ENCODE results near the gene FCN1.

The FCN1 gene

DNA sequence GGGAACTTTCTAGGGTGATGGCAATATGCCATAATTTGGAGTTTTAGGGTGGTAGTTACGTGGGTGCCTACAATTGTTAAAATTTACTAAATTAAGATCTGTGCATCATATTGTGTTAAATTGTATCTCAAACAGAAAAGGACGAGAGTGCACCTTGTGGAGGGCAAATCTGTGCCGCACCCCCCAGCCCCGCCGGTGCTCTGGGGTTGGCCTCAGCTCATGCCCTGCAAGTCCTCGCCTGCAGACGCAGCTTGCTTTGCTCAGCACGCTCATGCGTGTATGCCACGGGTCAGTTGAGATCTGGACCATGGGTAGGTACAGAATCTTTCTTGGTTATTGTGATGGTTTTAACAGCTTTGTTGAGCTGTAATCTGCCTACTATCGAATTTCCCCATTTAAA lies 33.7 kb upstream of the FCN1 start:
- DNase-seq (ENCODE audit: low read depth in 3 of 3), result no peak

DNA sequence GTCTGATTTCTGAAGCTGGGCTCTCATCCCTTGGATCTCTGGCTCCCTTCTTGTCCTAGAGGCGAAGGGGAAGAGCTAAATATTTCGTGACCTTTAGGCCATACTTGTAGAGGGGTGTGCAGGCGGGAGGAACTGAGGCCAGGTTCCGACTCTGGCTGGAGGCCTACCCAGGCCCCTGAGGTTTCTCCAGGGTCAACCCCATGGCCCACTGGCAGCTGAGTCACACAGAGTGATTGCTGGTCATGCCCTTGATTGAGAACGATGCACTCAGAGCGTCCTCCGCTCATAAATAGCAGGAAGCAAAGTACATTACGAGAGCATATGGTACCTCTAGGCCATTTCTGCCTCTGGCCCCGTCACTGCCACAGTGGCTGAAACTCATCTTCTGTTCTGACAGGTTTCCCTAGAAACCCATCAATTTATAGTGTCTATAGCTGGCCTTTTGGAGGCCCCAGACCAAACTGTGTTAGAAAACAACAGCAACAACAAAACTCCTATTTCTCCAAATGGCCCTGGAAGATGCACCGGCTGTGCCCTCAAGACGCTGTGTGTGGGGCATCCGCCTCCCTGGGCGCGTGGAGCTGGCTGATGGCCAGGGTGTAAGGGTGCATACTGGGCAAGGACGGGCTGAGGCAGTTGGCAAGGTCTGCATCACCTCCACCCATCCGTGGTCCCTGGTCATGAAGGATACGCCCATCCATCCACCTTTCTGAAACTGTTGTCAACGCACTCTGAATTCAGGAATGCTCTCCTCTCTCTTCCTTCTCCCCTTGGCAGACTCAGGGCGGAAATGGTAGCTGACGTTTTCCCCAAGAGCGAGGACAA lies 32.9 kb upstream of the FCN1 start:
- DNase-seq (ENCODE audit: low read depth in 3 of 3), result no peak

DNA sequence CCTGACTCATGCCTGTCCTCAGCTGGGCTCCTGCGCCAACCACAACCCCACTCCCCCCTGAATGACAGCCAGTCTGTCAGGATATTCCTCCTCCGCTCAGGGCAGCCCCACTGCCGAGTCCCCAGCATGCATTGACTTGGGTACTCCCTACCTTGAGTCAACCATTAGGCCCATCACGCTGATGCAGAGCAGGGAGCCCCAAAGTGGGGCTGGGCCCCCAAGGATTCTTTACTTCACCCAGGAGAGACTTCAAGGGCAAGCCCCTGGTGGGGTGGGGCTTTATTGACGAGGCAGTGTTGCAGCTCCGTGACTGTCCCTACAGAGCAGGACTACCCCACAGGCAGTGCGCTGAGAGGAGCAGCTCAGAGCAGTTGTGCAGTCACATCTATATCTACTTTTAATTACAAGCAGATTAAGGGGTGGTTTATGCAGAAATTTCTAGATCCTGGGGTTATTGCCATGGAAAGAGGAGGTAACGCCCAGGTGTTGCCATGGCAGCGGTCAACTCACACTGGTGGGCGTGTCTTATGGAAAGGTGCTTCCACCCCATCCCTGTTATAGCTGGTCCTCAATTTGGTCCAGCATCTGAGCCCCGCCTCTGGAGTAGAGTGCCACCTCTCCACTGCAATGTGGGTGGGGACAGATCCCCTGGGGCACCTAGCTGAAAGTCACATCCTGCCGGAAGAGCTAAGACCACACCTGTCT lies 32.1 kb upstream of the FCN1 start:
- no peak for DNase-seq (ENCODE audit: low read depth in 3 of 3)

DNA sequence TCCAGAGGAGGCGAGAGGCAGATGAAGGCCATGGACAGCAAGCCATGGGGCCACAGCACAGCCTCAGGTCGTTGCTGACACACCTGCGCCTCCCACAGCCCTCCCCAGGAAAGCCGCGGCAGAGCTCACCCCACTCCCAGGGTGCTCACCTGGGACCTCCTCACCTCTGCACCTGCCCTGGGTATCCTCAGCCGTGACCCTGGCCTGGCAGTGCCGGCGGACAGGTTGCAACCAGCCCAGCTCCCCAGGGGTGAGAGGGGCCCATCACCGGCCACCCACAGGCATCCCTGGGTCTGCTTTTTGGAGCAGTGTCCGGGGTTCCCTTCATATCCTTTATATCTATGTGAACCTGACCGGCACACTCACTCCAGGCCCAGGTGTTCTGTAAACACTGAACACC lies 30.4 kb upstream of the FCN1 start:
- no peak for DNase-seq (ENCODE audit: low read depth in 3 of 3)

DNA sequence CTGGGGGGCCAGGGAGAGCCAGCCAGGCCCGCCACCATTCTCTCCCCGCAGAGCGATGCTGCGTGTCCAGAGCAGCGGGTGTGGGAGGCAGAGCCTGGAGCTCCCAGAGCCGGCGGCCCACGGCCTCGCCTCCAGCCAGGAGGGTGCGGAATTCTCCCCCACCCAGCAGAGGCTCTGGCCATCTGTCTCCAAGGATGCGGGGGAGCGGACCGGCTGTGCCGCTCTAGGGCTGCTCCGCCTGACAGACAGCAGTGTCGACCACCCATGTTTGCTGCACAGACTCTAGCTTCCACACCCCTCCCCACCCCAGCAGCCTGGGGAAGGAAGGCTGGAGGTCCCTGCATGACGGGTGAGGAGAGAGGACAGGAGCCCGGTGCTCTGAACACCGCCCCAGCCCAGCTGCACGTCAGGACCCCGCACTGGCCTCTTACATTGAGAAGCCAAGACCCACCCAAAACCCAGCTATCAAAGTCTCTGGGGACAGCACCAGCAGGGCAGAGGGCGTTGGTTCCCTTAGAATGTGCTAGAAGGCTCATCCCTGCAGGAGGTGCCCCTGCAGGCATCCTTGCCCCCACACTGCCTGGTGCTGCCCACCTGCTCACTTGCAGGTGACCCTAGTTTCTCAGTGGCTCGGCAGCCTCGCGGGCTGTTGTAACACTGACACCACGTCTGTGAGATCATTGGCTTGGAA lies 29.7 kb upstream of the FCN1 start:
- DNase-seq (ENCODE audit: low read depth in 3 of 3), result no peak

DNA sequence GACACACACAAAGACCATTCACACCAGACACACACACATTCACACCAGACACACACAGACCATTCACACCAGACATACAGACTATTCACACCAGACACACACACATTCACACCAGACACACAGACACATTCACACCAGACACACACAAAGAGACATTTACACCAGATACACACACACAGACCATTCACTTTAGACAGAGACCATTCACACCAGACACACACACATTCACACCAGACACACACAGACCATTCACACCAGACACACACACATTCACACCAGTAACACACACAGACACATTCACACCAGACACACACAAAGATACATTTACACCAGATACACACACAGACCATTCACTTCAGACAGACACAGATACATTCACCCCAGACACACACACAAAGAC lies 29.0 kb upstream of the FCN1 start:
- no peak for DNase-seq (ENCODE audit: low read depth in 3 of 3)

DNA sequence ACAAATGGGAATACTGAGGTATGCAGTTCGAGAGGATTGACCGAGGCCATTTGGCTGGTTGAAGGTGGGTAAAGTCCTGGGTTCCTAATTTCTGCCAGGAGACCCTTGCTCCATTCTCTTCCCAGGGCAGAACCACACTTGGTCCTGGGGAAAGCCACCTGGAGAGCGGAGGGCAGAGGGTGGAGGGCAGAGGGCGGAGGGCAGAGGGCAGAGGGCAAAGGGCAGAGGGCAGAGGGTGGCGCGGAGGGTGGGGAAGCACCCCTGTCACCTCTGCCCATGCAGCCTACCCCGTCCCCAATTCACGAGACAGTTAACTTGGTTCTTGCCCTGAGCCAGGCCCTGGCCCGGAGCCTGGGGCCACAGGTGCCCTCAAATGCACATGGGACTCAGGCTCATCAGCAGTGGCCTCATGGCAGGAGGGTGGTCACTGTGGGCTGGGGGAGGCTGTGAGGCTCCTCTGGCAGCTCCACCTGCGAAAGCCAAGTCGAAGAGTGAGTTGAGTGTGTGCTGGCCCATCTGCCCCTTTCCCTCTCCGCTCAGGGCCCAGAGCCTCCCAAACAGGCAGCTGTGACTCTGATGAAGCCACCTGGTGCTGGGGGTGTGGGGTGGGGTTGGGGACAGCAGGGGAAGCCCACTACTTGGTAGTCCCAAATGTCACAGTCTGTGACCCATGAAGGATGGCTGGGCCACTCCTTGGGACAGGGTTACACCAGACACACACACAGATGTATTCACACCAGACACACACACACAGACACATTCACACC lies 28.0 kb upstream of the FCN1 start:
- DNase-seq (ENCODE audit: low read depth in 3 of 3), result no peak

DNA sequence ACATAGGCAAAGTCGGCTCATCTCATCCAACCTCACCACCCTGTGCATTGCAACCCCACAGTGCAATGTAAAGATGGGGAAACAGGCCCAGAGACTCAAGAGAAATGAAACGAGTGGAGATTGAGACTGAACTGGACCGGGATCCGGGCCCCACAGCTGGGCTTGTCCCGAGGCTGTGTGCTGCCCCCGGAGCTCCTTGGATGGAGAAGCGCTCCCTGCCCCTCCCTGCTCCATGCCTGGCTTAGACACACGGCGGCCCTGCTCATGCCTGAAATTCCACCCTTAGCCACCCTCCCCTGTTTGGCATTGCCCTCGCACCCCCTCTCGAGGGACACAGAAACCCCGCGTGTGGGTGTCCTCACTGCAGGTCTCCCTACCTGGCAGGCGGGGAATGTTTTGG lies 27.2 kb upstream of the FCN1 start:
- no peak for DNase-seq (ENCODE audit: low read depth in 3 of 3)

DNA sequence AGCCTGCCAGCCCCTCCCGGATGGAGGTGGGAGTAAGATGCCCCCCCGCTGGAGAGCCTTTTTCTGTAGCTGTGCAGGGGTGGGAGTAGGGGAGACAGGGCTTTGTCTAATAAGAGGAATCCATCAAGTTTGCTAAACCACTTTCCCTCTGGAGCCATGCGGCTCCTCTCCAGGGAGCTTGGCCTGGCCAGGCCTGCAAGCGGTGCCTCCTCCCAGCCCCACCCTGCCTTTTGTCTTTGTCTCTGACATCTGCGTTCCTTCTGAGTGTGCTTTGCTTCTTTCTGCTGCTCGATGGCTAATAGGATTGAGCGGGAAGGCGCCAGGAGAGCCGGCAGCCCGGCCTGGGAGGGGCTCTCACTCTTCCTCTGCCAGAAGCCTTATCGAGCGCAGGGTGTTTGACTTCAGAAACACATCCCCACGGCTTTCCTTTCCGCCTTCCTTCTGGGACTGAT lies 26.7 kb upstream of the FCN1 start:
- DNase-seq (ENCODE audit: low read depth in 3 of 3), result no peak

DNA sequence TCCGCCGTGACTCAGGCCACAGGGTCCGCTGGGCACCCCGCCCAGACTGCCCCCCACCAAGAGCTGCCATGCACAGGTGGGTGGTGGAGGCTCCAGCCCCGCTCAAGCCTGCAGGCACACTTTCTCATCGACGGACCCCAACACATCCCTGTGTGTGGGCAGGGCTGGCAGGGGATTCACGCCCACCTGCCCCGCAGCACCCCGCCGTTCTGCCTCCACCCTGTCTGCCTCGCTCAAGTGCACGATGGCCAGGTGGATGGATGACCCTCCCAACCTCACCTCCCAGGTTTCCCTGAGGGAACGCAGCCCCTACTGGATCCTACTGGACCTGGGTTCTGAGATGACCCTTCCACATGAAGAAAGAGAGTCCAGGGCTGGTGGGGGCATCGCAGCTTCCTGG lies 26.1 kb upstream of the FCN1 start:
- no peak for DNase-seq (ENCODE audit: low read depth in 3 of 3)

DNA sequence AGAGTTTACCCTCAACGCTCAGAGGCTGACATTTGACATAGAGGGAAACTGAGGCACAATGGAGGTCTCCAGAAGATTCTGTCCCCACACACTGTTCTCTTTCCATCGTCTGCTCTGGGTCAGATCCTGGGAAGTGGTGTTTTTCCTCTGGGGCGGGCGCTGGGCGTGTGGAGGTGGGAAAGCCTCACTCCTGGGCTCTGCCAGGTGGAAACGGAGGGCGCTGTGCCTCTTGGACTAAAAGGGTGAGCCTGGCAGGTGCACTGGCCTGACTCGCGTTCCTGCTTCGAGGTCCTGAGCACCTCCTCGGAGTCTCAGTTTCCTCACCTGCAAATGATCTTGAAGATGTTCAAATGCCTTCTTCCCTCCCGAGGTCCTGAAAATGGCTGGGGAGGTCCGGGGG lies 25.7 kb upstream of the FCN1 start:
- DNase-seq (ENCODE audit: low read depth in 3 of 3), result no peak

DNA sequence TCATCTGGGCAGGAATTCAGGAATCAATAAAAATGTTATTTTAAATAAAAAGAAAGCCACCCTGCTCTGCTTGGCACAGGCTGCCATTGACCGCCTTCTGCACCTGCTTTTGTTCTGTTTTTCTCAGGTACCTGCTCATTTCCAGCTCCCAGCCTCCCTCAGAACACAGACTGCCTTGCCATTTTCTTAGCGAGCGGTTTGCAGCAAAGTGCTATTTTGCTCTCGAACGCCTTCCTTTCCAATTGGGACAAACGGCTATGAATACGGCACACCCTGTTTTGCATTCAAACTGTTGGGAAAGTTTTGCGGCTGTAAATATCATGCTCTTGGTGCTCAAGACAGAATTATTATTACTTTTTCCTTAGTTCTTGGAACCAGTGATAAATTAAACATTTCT lies 25.1 kb upstream of the FCN1 start:
- no peak for DNase-seq (ENCODE audit: low read depth in 3 of 3)

DNA sequence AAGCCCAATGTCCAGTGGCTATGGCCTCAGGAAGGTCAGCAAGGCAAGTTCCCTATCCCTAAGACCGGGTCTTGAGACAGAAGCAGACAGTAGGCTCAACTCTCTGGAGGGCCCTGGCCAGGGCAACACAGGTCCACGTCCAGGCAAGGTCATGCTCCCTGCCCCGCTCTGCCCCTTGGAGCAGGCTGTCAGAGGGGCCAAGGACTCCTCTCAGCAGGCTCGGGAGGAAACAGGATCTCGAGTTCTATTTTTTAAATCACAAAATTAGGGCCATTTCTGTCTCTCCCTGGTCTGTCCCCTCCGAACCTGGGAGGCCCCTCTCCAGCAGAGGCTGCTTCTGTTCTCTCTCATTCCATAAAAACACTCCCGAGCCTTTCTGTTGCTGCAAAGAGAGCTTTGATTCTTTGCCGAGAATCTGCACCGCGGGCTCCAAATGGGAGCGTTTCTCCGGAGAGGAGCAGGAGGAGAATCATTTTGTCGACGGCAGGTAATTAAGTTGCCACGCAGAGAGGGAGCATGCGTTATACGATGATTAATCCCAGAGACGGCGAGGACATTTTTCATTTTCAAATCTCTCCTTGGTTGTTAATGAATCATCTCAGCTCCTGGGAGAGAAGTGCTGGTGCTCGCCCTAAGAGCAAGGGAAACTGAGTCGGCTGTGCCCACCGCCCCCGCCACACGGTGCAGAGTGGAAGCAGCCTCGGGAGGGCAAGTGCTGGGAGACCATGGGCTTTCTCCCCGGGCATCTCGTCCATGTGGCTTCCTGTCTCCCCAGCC lies 24.5 kb upstream of the FCN1 start:
- no peak for DNase-seq (ENCODE audit: low read depth in 3 of 3)

DNA sequence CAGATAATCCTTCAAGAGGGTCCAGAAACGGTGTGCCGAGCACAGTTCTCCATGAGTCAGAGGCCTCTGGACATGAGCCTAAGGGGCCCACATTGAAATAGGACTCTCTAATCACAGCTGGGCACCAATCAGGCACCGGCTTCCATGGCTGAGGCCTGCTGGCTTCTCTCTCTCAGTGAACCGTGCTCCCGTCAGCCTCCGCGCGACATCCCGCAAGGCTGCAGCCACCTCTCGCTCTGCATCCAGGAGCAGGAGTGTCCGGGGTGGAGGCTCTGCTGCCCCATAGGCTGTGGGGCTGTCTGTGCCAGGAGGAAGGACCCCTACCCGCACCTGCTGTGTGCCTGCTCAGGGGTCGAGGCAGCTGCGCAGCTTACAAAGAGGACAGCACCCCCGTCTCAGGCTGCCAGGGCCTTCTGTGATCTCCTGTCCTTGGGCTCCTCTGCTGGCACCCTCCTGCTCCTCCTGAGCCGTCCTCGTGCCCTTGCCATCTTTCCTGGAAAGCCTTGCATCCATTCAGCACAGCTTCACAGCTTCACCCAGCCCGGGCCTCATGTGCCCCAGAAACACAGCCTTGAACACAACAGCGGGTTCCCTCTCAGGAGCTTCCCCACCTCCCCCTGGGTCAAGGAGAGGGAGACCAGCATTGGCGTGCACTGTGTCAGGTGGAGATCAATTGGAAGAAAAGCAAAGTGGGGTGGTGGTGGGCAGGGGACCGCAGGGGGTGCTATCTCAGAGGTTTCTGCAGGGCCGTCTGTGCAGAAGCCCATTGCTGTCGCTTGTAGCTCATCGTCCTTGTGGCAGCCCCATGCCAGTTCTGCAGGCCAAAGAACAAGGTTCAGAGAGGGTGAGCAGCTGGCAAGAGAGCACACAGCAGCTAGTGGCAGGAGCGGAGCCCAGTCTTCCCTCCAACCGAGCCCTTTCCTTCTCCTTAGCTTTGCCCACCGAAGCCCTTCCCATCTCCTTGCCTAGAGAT lies 22.8 kb upstream of the FCN1 start:
- no peak for DNase-seq (ENCODE audit: low read depth in 3 of 3)

DNA sequence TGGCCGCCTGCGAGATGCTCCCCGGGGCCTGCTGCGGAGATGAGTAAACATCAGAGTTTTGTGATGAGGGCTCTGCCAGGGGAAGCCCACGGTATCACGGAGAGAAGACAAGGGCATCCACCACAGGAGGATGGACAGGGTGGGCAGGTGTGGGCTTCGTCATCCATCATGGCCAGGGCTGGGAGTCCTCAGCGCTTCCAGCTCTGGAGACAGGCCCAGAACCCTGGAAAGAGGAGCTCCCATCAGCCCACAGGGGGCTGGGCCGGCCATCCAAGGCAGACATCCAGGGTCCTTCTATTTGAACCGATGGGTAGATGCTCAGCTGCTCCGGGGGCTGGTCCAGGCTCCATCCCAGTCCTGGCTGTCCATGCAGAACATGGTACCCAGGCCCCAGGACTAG lies 22.1 kb upstream of the FCN1 start:
- DNase-seq (ENCODE audit: low read depth in 3 of 3), result no peak

DNA sequence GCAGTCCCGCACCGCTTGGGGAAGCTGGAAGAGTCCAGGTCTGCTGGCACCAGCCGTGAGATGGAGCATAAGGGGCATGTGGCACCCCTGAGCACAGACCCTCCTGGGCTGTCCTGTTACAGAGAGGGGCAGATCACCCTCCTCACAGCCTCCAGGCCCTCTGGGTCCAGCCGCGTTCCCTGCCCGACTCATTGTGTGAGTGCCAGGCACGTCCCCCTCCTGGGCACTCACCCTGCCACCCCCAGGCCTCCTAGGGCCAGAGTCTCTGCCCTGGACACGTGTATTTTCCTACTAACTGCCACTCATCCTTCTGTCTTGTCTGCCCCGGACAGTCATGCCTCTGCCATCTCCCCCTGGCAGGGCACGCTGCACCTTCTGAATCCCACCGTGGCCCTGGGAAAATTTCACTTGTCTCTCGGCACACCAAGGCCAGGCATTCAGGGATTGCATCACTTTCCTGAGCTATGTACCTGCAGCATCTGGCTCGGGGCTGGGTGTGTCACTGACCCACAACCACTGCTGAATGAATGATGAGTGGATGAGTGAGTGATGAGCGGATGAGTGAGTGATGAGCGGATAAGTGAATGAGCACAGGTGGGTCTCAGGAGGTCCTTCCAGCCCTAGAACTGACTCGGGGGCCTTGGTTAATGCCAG lies 21.5 kb upstream of the FCN1 start:
- no peak for DNase-seq (ENCODE audit: low read depth in 3 of 3)

DNA sequence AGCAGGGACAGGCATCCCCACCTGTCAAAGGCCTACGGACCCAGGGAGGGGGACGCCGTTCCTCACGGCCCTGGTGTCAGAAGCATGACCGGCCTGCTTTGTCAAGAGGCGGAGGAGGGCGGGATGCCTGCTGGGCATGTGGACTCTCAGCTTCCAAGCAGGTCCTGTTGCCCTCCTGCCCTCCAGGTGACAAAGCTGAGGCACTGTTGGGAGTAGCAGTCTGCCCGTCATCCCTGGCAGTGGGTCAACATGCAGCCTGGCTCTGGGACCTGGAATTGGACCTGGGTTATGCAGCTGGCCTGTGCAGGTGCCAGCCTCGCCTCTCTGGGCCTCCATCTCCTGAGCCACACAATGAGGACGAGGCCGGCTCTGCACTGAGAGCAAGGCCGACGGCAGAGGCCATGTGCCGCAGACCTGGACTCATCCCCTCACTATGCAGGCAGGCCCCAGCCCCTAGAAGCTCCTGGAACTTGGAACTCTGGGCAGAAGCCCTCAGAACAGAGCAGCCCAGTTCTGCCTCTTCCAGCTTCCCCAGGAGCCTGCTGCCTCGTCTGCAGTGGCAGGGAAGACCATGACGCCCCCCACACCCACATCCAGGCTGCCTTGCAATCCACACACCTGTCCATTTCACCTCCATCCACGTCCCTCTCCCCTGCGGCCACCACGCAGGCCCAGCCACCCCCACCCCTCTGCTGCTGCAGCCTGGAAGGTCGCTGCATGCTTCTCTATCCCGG lies 20.8 kb upstream of the FCN1 start:
- no peak for DNase-seq (ENCODE audit: low read depth in 3 of 3)

DNA sequence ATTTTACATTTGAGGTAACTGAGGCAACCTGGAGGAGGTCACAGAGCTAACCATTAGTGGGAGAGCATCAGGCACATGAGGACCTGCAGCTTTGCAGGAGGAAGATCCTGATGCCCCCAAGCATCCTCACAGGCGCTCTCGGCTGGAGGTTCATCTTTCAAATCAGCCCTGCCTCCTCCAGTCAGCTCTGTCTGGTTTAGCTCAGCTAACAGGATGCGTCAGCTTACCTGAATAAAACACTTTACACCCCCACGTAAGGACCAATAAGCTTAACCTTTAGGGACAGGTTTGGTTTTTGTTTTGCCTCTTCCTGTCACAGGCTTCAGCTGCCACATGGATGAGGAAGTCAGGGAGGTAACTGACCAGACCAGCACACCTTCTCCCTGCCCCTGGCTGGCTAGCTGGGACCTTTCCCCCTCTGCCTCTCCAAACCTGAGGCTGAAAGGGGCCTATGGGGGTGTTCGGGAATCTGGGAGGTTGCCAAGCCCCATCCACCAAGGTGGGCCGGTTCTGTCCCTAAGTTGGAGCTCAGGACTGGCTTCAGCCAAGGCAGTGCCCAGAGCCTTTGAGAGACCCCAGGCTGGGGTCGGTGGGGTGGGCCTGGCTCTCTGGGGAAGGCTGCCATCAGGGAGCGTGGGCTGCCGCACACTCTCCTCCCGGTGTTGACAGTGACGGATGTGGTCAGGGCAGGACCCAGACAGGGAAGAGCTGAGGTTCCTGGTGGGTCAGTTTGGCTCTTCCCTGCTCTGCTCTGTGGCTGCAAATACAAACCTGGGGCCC lies 20.0 kb upstream of the FCN1 start:
- DNase-seq (ENCODE audit: low read depth in 3 of 3), result no peak
